ENCODE results near the gene AKAP13.

Gene AKAP13

DNA sequence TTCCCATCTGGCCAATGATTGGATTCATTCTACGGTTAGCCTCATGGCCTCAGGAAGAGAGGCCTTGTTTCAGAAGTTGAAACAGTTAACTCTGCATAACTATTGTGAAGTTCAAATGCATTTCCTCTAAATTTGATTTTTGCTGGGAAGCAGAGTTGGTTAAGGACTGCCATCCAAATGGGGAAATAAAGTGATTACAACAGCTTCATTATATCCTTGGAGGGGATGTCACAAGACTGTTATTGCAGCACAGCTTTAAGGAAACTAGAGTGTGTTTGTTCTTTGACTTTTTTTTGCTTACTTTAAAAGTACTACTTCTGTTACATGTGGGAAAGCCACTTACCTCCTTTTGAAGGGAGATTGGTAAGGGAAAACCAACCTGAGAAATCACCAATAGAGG, 164.8 kb downstream of the AKAP13 start:
- TF ChIP-seq, protein P1, sequence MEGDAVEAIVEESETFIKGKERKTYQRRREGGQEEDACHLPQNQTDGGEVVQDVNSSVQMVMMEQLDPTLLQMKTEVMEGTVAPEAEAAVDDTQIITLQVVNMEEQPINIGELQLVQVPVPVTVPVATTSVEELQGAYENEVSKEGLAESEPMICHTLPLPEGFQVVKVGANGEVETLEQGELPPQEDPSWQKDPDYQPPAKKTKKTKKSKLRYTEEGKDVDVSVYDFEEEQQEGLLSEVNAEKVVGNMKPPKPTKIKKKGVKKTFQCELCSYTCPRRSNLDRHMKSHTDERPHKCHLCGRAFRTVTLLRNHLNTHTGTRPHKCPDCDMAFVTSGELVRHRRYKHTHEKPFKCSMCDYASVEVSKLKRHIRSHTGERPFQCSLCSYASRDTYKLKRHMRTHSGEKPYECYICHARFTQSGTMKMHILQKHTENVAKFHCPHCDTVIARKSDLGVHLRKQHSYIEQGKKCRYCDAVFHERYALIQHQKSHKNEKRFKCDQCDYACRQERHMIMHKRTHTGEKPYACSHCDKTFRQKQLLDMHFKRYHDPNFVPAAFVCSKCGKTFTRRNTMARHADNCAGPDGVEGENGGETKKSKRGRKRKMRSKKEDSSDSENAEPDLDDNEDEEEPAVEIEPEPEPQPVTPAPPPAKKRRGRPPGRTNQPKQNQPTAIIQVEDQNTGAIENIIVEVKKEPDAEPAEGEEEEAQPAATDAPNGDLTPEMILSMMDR (IDR thresholded peaks at IDR 0.05; ENCODE audit: insufficient read depth, missing control alignments) = no peak
- FAIRE-seq = no peak
- DNase-seq (ENCODE audit: insufficient read length, low spot score) = no peak

GRCh38 chr15:85545752-85546151, 165.3 kb downstream of the AKAP13 start:
- FAIRE-seq = no peak
- TF ChIP-seq, protein P1 (IDR thresholded peaks at IDR 0.05; ENCODE audit: insufficient read depth, missing control alignments) = no peak
- DNase-seq (ENCODE audit: insufficient read length, low spot score) = no peak

DNA sequence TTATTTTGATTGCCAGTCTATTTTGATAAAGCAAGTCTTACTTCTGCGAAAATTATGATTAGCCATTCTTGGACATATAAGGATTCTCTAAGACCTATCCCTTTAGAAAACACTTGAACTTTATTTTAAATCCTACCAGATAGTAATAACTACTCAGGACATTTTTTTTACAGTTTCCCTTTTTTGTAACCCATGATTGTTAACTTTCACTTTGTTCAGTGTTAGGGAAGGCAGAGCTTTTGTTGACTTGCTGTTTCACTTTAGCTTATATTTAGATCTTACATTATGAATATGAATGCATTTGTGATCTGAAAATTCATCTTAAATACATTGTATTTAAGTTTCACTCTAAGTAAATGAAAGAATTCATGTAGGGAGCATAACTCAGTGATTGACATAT, 167.0 kb downstream of the AKAP13 start:
- DNase-seq (ENCODE audit: insufficient read length, low spot score) (no peak), FAIRE-seq (no peak)
- TF ChIP-seq, protein P1 (IDR thresholded peaks at IDR 0.05; ENCODE audit: insufficient read depth, missing control alignments) = no peak

- TF ChIP-seq, protein P1 (IDR thresholded peaks at IDR 0.05; ENCODE audit: insufficient read depth, missing control alignments) = no peak
- no peak for FAIRE-seq
- DNase-seq (ENCODE audit: insufficient read length, low spot score) = no peak
Observed at GRCh38 chr15:85550283-85550682, 169.9 kb downstream of the AKAP13 start.

DNA sequence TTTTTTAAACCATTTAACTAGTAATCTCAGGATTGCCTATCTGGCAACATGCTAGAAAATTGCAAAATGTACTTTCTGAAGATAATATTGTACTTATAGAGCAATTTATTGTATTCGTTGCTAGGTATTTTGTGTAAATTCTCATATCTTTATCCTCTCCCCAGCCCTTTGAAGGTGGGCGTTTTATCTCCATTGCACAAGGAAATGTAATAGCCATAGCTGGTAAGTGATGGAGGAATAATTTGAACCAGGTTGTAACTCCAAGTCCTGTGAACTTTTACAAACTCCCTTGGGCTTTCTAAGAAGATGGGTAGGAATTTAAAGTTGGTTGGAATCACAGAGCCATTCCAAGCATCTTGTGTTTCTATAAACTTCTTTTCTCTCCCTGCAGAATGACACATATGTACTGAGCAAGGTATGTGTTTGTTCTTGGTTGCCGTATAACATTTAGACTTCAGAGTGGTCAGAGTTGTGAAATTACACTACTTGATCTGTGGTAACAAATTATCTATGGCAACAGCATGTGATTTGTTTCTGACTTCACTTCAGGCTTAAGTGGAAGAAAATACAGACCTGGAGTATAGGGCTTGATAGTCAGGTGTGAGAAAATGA, 170.9 kb downstream of the AKAP13 start:
- FAIRE-seq (no peak), DNase-seq (ENCODE audit: insufficient read length, low spot score) (no peak)
- TF ChIP-seq, protein P1 (IDR thresholded peaks at IDR 0.05; ENCODE audit: insufficient read depth, missing control alignments) = no peak

- TF ChIP-seq, protein P1 (IDR thresholded peaks at IDR 0.05; ENCODE audit: insufficient read depth, missing control alignments) = no peak
- DNase-seq (ENCODE audit: insufficient read length, low spot score) (no peak), FAIRE-seq (no peak)
Observed at GRCh38 chr15:85554852-85555521, 174.6 kb downstream of the AKAP13 start.

Data from D721Med (cell line).